Measurements from ENCODE around the gene EMC1.

DNA sequence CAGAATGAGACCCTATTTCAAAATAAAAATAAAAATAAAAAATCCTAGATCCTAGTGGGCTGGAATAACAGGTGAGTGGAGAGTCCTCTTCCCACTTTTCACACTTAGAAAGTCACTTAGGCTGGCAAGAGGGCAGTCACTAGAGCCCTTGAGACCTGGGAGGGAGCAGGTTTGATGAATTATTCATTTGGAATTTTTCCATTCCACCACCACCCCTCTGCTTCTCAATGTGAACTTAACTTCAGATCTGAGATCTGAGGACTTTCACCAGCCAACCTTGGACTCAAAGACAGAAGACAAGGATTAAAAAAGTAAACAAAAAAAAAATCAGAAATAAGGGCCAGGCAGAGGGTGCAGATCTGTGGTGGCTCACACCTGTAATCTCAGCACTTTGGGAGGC, 20.7 kb upstream of the EMC1 start:
- TF ChIP-seq, protein P1, sequence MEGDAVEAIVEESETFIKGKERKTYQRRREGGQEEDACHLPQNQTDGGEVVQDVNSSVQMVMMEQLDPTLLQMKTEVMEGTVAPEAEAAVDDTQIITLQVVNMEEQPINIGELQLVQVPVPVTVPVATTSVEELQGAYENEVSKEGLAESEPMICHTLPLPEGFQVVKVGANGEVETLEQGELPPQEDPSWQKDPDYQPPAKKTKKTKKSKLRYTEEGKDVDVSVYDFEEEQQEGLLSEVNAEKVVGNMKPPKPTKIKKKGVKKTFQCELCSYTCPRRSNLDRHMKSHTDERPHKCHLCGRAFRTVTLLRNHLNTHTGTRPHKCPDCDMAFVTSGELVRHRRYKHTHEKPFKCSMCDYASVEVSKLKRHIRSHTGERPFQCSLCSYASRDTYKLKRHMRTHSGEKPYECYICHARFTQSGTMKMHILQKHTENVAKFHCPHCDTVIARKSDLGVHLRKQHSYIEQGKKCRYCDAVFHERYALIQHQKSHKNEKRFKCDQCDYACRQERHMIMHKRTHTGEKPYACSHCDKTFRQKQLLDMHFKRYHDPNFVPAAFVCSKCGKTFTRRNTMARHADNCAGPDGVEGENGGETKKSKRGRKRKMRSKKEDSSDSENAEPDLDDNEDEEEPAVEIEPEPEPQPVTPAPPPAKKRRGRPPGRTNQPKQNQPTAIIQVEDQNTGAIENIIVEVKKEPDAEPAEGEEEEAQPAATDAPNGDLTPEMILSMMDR (optimal IDR thresholded peaks at IDR 0.05 in 1 of 3, IDR thresholded peaks at IDR 0.05 in 1 of 3, conservative IDR thresholded peaks at IDR 0.05 in 1 of 3; ENCODE audit: extremely low read depth in 1 of 3, insufficient read depth in 2 of 3, low read length in 3 of 3) = no peak
- no peak for TF ChIP-seq EZH2 (IDR thresholded peaks at IDR 0.05; ENCODE audit: low read length)

All from keratinocyte (primary cell).